Measurements from ENCODE around the gene PADI2.

The PADI2 gene

GRCh38 chr1:17113963-17114362 lies 5.3 kb downstream of the PADI2 start:
- DNase-seq (ENCODE audit: low read depth, low spot score): no peak

DNA sequence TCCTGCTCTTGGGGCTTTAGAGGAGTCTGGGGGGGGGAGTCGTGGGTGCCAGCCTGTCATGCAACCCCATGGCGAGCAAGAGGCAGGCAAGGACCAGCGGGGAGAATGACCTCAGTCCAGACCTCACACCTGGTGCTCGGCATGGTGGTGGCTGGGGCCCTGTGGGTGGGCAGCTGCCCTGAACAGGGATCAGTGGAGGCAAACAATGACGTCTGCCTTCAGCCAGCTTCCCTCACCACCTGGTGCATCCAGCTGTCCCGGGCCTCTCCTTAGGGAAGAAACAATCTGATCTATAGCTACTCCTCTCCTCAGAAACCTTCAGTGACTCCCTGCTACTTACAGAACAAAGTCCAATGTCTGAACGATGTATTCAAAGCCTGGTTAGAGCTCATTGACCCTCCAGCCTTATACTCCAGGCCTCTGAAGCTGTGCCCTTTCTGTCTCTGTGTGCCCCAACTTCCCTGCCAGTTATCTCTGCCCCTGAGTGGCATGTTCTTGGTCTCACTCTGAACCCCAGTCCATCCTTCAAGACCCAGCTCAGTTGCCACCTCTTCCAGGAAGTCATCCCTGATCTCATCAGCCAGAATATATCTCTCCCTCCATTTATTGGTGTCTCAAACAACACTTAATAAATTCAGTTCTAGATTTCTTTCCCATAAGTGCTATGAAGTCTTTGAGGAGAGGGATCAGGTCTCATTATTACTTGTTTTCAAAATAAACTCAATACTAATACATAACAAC lies 6.6 kb downstream of the PADI2 start:
- DNase-seq (ENCODE audit: low read depth, low spot score): no peak

- DNase-seq (ENCODE audit: low read depth, low spot score): no peak
These were observed 7.2 kb downstream of the PADI2 start for GRCh38 chr1:17112076-17112475.

GRCh38 chr1:17110555-17110926 lies 8.7 kb downstream of the PADI2 start:
- DNase-seq (ENCODE audit: low read depth, low spot score): no peak

DNA sequence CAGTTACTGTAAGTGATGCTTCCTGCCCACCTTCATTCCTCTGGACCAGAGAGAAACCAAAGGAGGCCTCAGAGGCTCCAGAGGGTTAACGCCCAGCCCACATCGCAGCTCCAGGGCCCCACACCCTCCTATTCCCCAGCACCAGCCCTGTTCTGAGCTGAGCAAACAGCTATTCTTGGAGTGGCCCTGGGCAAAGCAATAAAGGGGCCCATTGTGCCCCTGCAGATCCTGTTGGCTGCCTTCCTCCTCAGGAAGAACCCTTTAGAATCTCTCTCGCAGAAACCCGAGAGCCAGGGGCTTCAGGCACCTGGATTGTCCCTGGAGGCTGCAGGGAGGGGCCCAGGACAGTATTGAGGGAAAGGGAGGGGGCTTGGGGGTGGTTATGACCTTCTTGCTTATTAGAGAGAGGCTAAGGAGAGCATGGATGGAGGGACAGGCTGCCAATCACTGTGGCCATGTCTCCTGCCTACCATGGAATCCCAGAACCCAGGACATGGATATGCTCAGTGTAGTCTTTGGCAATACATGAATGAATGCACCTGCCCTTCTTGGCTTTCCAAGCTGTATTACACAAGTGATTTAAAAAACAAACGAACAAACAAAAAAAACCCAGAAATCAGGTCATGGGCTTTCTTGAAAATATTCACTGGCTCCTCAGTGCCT lies 9.2 kb downstream of the PADI2 start:
- DNase-seq (ENCODE audit: low read depth, low spot score): no peak

DNA sequence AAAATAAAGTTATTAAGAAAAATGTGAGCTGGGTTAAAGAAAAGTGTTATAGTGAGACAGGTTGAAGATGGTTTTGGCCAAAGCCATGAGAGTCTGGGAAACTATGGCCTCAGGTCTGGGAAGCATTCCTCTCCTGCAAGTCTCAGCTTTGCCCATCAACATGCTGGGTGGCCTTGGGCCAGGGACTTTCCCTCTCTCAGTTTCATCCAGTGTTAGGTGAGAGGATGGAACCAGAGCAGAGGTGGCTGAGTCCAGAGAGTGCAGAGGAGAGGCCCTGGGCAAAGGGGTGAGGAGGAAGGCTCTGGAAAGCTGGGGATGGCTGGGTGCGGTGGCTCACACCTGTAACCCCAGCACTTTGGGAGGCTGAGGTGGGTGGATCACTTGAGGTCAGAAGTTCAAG lies 10.5 kb downstream of the PADI2 start:
- no peak for DNase-seq (ENCODE audit: low read depth, low spot score)

- no peak for DNase-seq (ENCODE audit: low read depth, low spot score)
These were observed 10.9 kb downstream of the PADI2 start for GRCh38 chr1:17108360-17108759.

- DNase-seq (ENCODE audit: low read depth, low spot score): no peak
These were observed 14.5 kb downstream of the PADI2 start for GRCh38 chr1:17104782-17105181.

DNA sequence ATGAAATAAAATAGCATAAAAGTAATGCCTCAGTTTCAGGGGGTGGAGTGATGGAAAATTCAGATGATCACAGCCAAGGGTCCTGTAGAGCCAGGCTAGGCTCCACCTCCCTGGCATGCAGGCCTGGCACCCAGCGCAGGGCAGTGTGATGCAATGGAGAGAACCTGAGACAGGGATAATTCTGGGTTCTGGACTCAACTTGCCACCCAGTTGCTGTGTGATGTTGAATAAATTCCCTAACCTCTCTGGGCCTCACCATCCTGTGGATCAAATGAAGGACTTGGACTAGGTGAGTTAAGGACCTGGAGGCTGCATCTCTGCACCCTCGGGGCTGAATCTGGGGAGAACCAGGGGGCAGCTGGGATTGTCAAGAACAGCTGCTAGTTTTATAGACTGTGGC lies 17.0 kb downstream of the PADI2 start:
- DNase-seq (ENCODE audit: low read depth, low spot score): no peak

DNA sequence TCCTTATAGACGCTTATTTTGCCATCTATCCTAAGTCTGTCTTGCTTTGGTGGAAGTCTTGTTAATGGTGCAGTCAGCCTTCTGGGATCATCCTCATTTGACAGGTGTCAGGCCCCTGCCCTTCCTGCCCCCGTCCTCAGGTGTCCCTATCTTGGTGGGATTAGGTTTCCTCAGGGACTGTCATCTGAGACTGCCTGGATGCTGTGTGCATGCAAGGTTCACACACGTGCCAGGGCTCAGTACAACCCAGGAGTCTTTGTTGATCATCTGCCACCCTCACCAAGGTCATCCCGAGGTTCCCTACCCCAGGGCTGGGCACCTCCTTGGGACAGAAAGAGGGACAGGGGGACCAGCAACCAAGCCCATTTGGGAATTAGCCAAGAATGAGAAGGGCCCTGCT lies 18.0 kb downstream of the PADI2 start:
- DNase-seq (ENCODE audit: low read depth, low spot score): no peak

DNA sequence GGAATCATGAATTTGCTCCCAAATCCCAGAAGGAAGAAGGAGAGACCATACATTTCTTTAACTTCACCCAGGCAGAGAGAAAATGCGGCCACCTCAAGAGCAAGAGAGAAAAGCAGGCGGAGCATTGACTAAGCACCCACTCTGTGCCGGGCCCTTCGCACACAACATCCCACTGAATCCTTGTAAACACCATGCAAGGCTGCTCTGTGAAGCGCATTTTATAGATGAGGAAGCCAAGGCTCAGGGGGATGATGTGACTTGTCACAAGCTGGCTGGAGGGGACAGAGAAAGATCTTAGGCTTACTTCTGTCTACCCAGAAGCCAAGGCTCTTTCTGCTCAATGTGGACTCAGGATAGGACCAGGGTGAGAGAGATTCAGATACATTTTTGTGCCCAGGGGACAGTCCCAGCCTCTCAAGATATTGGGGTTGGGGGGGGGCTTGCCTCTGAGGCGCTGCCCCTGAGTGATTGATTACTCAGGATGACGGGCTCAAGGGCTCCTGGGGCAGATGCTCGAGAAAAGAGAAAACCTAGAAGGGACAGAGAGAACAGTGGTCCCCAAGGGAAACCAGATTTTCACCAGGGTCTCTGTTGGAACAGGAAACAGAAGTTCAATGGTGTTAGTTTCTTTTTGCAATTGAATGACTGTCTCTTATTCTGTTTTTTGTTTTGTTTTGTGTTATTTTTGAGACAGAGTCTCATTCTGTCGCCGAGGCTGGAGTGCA lies 19.5 kb downstream of the PADI2 start:
- no peak for DNase-seq (ENCODE audit: low read depth, low spot score)

DNA sequence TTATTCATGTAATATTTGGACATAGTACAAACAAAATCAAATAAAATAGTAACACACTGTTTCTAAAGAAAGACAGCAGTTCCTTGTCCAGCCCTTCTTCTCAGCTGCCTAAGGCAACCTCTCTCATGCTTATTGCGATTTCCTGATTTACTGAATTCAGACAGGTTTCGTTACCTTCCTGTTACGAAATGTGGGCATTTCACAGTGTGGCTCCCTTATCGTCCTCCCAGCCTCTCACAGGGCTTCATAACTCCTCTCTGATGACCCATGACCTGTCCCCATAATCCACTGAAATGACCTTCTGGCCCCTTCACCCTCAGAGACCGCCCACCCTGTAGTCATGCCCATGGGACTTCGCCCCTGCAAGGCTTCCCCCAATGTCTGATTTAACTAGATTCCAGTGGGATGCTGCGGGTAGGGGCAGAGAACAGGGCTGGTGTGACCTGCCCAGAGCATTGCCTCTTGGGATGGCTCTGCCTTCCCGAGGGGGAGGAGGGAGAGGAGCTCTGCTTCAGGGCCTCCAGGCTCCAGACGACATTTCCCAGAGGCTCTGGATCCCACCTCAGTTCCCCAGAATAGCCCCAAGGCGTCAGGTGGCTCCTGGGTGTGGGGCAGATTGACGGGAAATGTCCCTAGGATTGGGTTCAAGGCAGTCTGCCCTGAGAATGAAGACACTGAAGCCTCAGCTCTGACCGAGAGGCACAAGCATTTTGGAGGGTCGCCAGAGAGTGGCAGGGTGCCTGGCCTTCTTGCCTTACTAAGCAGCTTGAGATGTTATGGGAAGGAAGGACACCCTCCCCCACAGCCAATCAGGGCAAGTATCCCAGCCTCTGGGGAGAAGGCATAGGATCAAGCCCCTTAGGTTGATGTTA lies 20.6 kb downstream of the PADI2 start:
- no peak for DNase-seq (ENCODE audit: low read depth, low spot score)

GRCh38 chr1:17097787-17098186 lies 21.5 kb downstream of the PADI2 start:
- DNase-seq (ENCODE audit: low read depth, low spot score): no peak

- no peak for DNase-seq (ENCODE audit: low read depth, low spot score)
These were observed 22.1 kb downstream of the PADI2 start for GRCh38 chr1:17097147-17097546.

GRCh38 chr1:17096584-17096983 lies 22.7 kb downstream of the PADI2 start:
- DNase-seq (ENCODE audit: low read depth, low spot score): no peak

- DNase-seq (ENCODE audit: low read depth, low spot score): no peak
These were observed 24.1 kb downstream of the PADI2 start for GRCh38 chr1:17095141-17095540.

- DNase-seq (ENCODE audit: low read depth, low spot score): no peak
These were observed 24.6 kb downstream of the PADI2 start for GRCh38 chr1:17094664-17095063.

- no peak for DNase-seq (ENCODE audit: low read depth, low spot score)
These were observed 25.3 kb downstream of the PADI2 start for GRCh38 chr1:17093822-17094393.

DNA sequence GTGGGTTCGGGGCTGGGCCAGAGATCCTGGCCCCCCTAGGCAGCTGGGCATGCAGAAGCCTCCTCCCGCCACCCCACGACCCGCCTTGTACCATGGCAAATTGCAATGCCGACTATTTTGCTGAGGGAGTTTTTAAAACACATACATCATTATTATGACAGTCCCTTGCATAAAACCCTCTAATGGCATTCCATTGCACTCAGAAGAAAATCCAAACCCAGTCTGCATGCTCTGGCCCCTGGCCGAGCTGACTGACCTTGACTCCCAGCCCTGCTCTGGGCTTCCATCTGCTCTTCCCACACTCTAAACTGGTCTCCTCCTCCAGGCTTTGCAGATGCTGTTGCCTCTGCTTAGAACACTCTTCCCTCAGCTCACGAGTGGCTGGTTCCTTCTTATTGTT lies 28.0 kb downstream of the PADI2 start:
- DNase-seq (ENCODE audit: low read depth, low spot score): no peak

DNA sequence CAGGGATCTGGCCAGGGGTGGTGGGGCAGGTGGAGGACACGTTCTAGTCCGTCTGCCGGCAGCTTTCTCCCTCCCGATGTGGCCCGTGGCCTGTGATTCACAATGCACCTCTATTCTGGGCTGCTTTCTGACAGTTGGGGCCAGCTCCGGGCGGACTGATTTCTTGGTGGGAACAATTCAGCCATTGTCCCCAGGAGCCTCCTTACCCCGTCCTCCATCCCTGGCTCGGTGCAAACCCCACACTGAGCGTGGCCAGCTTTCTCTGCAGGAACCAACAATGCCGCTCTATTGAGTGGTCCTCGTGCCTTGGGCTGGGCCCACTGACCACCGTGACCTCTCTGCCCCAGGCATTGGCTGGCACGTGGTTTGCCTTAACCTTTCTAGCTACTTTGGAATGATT lies 29.7 kb downstream of the PADI2 start:
- no peak for DNase-seq (ENCODE audit: low read depth, low spot score)

GRCh38 chr1:17086751-17087150 lies 32.5 kb downstream of the PADI2 start:
- DNase-seq (ENCODE audit: low read depth, low spot score): no peak

DNA sequence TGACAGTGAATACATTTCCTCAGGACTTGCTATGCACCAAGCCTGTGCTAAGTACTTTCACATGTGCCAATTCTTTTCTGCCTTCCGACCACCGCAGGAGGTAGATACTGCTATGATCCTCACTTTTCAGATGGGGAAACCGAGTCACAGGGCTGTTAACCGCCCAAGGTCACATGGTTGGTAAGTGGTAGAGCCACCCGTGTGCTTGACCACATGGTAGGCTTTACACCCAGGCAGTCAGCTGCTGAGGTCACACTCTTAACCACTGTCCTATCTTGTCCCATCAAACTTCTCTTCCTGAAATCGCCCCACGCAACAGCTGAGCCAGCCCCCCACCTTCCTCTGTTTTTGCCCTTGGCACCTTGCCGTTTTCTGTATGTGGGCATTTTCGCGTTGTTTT lies 34.5 kb downstream of the PADI2 start:
- no peak for DNase-seq (ENCODE audit: low read depth, low spot score)
